Lower leg skin (tissue), 4 donors: Measurements from ENCODE around the gene USP17L28. TPM values are rescaled to one million over a fixed set of nuclear protein-coding genes. Genes with fewer than 3 reads are reported as not detected.
"Not testable (repeated sequence)": the region's sequence is repeated elsewhere in the genome, so short reads cannot be mapped to it uniquely, and the experiment has no call there.

Experiments used
- DNase-seq, 2 donors: peaks; one replicate each; pipeline ENCODE4 v3.0.0-alpha.2; 2019; ENCODE audit warnings: low spot score in 2 of 2
- H3K4me3 ChIP-seq: fragments of 200-600 bp; sonication (generic); 2 replicates; pipeline ENCODE4 v1.5.1; 2017; ENCODE audit warnings: mild to moderate bottlenecking, low read depth; ENCODE audit not compliant: poor library complexity, severe bottlenecking
- WGBS, 2 donors: methylation state at CpG; one replicate each; pipeline ENCODE4 v1.1.5; 2018; 5-methylcytosine and 5-hydroxymethylcytosine counted together
- intact Hi-C: fragments of 100-400 bp; cut with DNase I; formaldehyde crosslinking; loops from one replicate; pipeline ENCODE4 v1.15.0; 2023; ENCODE audit warnings: low total_unique reads
- total RNA-seq, 4 donors: library from RNA; depleted of rRNA; stranded (reverse); fragments of >200 nt; gene quantifications; one replicate each; pipeline ENCODE4 v1.1.0, GENCODE V29; 2016

The USP17L28 gene
- not detected for total RNA-seq

- WGBS, 2 donors: no CpG with 5 or more reads among the region's 15 CpGs
- DNase-seq, intact Hi-C loops, H3K4me3 ChIP-seq: not testable (repeated sequence)
These were observed at the start of gene USP17L28 for GRCh38 chr4:9348593-9348992. USP17L28 (plus strand) TSS chr4:9348893; CDS start chr4:9348893, 0 bp downstream.

GRCh38 chr4:9324191-9324590, 24.5 kb upstream of the USP17L28 start:
- intact Hi-C loops, DNase-seq, H3K4me3 ChIP-seq: not testable (repeated sequence)
- WGBS, 2 donors: 74 to 86% methylated on average over 5 to 7 of the region's 13 CpGs

- intact Hi-C loops, DNase-seq, H3K4me3 ChIP-seq: not testable (repeated sequence)
- no CpG with 5 or more reads among the region's 15 CpGs for WGBS, 2 donors
These were observed 23.8 kb upstream of the USP17L28 start, which contains the start of gene USP17L24 for GRCh38 chr4:9324865-9325264. USP17L24 (plus strand) TSS chr4:9325165; CDS start chr4:9325165, 0 bp downstream.

- H3K4me3 ChIP-seq, DNase-seq, intact Hi-C loops: not testable (repeated sequence)
- WGBS, 2 donors: no CpG with 5 or more reads among the region's 15 CpGs
These were observed 19.1 kb upstream of the USP17L28 start, which contains the start of gene USP17L25 for GRCh38 chr4:9329611-9330010. USP17L25 (plus strand) TSS chr4:9329911; CDS start chr4:9329911, 0 bp downstream.

- WGBS, 2 donors: no CpG with 5 or more reads among the region's 15 CpGs
- H3K4me3 ChIP-seq, intact Hi-C loops, DNase-seq: not testable (repeated sequence)
These were observed 14.3 kb upstream of the USP17L28 start, which contains the start of gene USP17L26 for GRCh38 chr4:9334358-9334757. USP17L26 (plus strand) TSS chr4:9334658; CDS start chr4:9334658, 0 bp downstream.

- intact Hi-C loops, H3K4me3 ChIP-seq, DNase-seq: not testable (repeated sequence)
- no CpG with 5 or more reads among the region's 15 CpGs for WGBS, 2 donors
These were observed 9.6 kb upstream of the USP17L28 start, which contains the start of gene USP17L5 for GRCh38 chr4:9339103-9339502. USP17L5 (plus strand) TSS chr4:9339403; CDS start chr4:9339403, 0 bp downstream.

- no CpG with 5 or more reads among the region's 15 CpGs for WGBS, 2 donors
- H3K4me3 ChIP-seq, intact Hi-C loops, DNase-seq: not testable (repeated sequence)
These were observed 4.8 kb upstream of the USP17L28 start, which contains the start of gene USP17L27 for GRCh38 chr4:9343848-9344247. USP17L27 (plus strand) TSS chr4:9344148; CDS start chr4:9344148, 0 bp downstream.

GRCh38 chr4:9350866-9351265, 2.2 kb downstream of the USP17L28 start:
- H3K4me3 ChIP-seq, DNase-seq, intact Hi-C loops: not testable (repeated sequence)
- no CpG with 5 or more reads among the region's 18 CpGs for WGBS, 2 donors

- H3K4me3 ChIP-seq, DNase-seq, intact Hi-C loops: not testable (repeated sequence)
- WGBS, 2 donors: no CpG with 5 or more reads among the region's 15 CpGs
These were observed 4.6 kb downstream of the USP17L28 start, which contains the start of gene USP17L29 for GRCh38 chr4:9353338-9353737. USP17L29 (plus strand) TSS chr4:9353638; CDS start chr4:9353638, 0 bp downstream.

- no CpG with 5 or more reads among the region's 15 CpGs for WGBS, 2 donors
- intact Hi-C loops, H3K4me3 ChIP-seq, DNase-seq: not testable (repeated sequence)
These were observed 14.1 kb downstream of the USP17L28 start, which contains the start of gene USP17L30 for GRCh38 chr4:9362829-9363228. USP17L30 (plus strand) TSS chr4:9363129; CDS start chr4:9363129, 0 bp downstream.

- WGBS, 2 donors: 0 to 44% methylated on average over 1 of the region's 1 CpG
- intact Hi-C loops, DNase-seq, H3K4me3 ChIP-seq: not testable (repeated sequence)
These were observed 31.2 kb downstream of the USP17L28 start for GRCh38 chr4:9379881-9380280.

- intact Hi-C loops, H3K4me3 ChIP-seq, DNase-seq: not testable (repeated sequence)
- WGBS, 2 donors: 10 to 38% methylated on average over 6 to 18 of the region's 36 CpGs
These were observed 32.4 kb downstream of the USP17L28 start for GRCh38 chr4:9381012-9381534.
